ENCODE data around the gene ANKMY2.
"Not testable (repeated sequence)": the region's sequence is repeated elsewhere in the genome, so short reads cannot be mapped to it uniquely, and the experiment has no call there.

ANKMY2 gene

DNA sequence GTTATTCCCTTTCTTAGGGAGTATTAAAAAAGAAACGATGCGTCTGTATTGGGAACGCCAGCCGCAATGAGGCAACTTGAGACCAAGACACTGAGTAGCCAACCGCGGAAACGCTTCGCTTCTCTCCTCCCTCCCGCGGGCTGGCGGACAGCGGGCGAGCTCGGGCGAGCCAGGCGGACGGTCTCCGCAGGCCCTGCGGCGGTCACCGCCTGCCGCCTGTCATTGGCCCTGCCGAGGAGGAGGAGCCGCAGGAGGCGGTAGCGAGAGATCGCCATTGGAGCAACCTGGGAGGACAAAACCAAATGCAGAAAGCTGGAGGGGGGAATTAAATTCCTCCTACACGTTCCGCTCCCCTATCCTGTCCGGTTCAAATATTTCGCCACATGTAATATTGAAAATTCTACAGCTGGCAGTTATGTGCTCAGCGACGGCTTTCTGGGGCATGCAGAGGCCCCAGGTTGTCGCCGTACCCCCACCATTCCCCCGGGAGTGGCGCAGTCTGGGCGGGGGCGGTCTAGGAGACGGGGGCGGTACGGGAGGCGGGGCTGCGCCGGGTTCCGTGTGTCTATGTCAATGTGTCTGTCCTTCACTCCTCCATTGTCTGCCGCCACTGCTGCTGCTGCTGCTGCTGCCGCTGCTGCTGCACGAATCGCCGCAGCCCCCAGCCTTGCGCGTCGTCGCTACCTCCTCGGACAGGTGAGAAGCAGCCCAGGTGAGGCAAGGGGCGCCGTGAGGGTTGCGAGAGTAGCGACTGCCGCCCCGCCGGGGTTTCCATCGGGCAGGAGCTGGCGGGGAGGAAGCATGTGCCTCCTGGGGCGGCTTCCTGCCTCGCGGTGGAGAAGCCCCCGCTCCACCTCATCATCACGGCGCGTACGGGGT is at the start of gene ANKMY2, which contains the start of gene BZW2:
ANKMY2 (minus strand) TSS at position 162 of the 879 bp plus-strand sequence. CDS start 181 bp downstream, outside the sequence.
BZW2 (plus strand) TSS at position 589 of the 879 bp plus-strand sequence. CDS start 19,263 bp downstream, outside the sequence.
- peak; percentile 80 to 89 (median 82) for DNase-seq

DNA sequence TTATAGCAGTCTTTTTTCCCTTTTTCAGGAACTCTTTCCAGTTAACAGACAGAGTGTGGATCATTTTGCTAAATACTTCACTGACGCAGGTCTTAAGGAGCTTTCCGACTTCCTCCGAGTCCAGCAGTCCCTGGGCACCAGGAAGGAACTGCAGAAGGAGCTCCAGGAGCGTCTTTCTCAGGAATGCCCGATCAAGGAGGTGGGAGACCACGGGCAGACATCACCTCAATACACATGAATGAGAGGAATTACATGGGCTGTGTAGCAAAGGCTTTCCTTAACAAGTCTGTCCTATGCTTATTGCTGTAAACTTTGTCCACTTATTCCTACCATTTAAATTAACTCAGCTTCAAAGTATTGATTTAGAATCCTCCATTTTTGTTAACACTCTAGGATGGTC is 49.3 kb upstream of the ANKMY2 start:
- DNase-seq, result no peak

DNA sequence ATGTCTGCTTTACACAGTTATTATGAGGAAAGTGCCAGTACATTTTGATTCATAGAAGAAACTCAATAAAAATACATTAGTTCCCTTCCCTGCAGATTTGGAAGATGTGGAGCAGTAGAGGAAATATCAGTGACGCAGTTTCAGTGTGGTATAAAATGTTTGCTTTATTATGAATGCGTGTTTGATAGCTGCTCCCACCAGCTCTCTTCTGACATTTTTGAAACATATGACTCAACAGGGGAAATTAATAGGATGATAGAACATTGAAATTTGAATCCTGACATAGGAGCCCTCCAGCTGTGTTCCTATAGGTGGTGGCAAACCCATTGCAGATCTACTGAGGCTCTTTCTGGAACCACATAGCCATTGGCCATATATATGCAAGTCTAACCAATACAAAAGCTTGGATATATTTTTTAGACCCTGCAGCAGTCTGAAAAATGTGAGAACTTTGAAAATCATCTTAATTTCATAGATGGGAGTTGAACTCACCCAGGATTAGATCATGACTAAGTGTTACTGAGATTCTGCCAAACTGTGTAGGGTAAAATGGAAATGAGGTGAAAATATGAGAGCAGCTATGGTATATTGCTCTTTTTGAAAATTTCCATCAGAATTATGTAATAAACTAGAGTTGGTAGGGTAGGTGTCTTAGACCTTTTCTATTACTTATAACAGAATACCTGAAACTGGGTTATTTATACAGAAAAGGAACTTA is 48.2 kb upstream of the ANKMY2 start:
- DNase-seq, result no peak

DNA sequence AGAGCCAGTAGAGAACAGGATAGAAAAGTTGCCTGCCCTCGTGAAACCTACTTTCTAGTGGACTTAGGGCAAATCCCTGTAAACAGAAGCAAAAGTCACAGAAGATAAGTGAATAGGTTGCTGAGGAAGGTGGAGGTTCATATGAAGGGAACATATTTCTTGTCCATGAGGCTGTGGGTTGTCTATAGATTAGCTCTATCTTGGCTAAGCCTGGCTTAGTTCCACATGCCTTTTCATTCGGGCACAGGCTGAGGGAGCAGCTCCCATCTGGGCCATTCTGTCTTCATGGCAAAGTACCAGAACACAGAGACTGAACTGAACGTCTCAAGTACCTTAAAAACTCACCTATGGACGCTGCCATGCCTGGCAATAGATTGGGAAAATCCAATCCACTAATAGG is 45.7 kb upstream of the ANKMY2 start:
- DNase-seq, result no peak

DNA sequence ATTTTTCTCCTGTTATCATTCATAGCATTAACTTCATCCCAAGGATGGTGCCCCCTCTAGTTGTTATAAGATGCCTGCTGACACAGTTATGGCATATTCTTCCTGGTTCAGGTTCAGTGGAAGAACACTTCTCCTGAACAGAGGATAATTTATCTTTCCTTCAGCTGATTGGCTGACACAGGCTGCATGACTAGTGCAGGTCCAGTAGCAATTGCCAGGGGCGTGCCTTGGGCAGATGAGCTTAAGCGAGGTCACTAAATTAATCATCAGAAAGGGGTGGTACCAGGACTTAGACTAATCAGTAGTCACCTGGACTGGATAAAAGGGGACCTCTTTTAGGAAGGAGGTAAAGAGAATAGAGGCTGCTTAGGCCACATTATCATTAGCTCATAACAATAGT is 42.7 kb upstream of the ANKMY2 start:
- DNase-seq, result no peak

DNA sequence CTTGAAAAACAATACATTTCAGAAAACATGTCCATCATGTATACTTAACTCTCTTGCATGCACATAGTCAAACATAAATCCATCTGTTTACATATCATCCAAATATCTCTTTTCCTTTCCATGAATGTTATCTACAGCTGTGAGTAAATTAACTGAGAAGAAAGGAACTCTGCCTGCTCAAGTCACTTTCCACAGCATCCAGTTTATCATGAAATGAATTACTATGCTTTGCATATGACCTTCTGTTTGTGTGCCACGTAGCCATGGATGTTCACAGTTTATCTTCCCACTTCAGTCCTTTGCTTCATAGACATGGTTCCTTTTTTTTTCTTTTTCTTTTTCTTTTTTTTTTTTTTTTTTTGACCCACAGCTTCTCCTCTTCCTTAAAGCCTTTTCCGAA is 40.0 kb upstream of the ANKMY2 start:
- DNase-seq, result no peak

DNA sequence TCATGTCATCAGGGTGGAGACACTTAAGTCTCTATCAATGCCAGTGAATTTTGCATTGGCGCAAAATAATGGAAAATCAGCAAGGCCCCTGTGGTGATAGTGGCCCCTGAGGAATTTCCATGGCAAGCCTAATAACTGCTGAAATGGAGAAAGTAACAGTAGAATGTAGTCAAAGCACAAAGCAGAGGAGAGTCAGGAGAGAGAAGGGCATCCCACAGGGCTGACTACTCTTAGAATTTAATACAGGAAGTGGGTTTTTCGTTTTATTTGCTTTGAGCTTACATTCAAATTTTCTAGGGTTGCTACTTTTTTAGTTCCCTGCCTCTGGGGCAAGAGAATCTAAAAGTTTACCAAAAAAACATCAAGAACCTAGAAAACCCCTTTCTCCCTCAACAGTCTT is 39.4 kb upstream of the ANKMY2 start:
- no peak for DNase-seq

DNA sequence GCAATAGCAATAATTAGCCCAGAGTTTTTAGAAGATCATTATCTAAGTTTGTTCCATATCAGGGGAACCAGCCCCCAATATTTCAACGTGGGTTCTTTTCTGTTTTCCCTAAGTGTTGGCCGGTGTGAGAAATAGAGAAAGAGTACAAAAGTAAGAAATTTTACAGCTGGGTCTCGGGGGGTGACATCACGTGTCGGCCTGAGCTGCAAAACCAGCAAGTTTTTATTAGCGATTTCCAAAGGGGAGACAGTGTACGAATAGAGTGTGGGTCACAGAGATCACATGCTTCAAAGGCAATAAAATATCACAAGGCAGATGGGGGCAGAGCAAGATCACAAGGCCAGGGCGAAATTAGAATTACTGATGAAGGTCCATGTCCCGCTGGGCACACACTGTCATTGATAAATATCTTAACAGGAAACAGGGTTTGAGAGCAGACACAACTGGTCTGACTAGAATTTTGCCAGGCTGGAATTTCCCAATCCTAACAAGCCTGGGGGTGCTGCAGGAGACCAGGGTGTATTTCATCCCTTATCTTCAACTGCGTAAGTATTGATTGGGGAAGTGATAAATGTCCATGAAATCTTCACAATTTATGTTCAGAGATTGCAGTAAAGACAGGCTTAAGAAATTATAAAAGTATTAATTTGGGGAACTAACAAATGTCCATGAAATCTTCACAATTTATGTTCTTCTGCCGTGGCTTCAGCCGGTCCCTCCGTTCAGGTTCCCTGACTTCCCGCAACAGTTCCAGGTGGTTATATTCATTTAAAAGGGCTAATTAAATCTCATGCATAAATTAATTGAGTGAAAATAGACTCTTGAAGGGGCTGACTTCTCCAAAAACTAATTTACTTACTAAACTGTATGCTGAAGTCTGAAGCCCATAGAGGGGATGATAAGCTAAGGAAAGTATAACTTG is 33.4 kb upstream of the ANKMY2 start:
- not testable (repeated sequence) for DNase-seq

DNA sequence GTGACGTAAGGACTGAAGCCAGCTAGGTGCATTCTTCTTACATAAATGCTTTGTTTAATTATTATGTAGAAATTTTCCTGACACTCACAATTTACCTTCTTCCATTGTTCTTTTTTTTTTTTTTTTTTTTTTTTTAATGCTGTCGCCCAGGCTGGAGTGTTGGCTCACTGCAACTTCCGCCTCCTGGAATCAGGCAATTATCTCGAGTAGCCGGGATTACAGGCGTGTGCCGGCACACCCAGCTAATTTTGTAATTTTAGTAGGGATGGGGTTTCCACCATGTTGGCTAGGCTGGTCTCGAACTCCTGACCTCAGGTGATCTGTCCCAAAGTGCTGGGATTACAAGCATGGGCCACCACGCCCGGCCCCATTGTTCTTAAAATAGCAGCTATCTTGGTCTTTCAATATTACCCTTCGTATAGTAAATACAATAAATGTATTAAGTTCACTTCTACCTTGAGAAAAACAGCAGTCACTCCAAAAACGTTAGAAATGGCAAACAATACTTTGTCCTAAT is 32.5 kb upstream of the ANKMY2 start:
- no peak for DNase-seq

DNA sequence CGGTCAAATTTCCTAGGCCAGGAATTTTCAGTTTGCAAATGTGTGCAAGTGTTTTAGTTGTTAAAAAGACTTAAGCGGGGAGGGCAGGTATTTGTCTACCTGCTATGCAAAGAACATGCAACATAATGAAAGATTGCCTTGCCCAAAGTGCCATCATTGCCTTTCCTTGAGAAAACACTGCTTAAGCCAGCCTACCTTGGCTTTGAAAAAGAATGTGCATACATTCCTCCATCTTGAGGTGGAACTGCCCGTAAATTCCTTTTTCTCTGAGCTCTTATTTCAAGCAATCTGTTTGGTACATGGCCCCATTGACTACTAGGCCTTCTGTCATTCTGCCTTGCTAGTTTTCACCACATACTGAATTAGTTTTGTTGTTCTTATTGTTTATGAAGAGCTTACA is 29.7 kb upstream of the ANKMY2 start:
- DNase-seq, result no peak

DNA sequence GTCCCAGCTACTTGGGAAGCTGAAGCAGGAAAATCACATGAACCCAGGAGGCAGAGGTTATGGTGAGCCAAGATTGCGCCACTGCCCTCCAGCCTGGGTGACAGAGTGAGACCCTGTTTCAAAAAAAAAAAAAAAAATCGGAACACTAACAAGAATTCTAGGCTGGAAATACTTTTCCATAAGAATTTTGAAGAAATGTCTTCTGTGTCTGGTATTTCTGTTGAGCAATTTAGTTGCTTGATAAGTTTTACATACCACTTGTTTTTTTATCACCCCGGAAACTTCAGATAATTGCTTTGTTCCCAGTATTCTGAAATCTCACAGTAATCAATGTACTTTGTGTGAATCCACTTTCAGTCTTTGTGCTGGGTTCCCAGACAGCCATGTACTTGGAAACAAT is 26.3 kb upstream of the ANKMY2 start:
- no peak for DNase-seq

DNA sequence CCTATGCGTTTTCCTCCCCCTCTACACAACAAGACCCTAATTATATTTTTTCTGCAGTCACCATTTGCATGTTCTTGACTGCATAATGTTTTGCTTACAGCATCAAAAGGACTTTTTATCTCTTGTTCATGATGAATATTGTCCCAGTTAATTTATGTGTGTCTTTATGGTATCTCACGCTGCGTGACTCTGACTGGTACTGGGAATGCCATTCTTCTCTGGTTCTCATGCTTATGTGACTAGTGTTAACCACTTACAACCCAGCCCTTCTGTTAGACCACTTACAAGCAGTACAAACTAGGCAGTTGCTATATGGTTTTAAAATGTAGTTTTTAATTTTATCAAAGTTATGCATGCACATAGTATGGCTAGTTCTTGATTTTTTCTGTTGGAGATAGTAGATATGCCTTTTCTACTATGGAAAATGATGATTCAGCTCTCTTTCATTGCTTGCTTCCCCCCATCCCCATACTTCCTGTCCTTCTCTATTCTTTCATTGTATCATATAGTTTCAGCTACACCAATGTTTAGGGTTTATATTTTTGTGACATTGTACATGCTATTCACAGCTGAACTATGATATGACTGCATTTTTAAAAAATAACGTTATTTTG is 25.3 kb upstream of the ANKMY2 start:
- DNase-seq, result no peak

DNA sequence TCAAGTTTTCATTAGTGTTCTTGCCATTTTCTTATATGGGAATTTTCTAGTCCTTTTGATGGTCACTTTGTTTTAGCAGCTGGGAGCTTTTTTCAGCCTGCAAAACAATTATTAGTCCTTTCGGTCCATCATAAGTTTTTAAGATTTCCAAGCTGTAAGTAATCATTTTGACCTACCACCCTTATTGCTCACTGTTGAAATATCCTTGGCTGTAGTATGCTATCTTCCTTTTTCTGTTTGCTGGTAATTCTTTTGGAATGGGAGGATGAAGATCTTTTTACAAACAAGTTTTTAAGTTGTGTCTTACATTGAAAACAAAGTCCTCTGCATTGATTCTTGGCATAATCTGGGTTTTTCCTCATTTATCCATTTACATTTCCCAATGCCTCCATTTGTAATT is 24.5 kb upstream of the ANKMY2 start:
- no peak for DNase-seq

DNA sequence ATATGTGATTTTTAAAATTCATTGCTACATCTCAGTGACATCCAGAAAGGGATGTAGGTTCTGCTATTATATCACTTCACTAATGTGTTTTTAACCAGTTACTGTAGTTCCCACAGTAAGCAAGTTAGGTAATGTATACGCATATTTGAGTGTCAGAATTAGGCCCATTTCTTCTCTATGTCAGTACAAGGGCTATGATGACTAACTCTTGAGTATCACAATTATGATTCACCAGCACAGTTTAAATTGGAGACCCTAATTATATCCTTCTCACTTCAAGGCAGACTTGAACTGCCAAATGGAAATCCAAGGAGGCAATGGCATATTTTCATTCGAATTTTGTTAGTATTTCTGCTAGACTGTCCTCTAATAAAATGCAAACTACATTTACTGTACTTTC is 24.0 kb upstream of the ANKMY2 start:
- DNase-seq, result no peak

DNA sequence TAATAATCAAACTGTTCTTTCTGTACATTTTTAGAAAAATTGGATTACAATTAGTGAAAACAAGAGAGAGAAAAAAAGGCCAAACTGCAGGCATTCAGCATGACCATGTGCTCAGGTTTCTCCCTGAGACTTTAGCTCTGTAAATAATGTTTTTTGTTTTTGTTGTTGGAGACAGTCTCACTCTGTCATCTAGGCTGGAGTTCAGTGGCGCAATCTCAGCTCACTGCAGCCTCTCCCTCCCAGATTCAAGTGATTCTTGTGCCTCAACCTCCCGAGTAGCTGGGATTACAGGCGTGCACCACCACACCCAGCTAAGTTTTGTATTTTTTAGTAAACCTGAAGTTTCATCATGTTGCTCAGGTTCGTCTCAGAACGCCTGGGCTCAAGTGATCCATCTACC is 23.4 kb upstream of the ANKMY2 start:
- no peak for DNase-seq

DNA sequence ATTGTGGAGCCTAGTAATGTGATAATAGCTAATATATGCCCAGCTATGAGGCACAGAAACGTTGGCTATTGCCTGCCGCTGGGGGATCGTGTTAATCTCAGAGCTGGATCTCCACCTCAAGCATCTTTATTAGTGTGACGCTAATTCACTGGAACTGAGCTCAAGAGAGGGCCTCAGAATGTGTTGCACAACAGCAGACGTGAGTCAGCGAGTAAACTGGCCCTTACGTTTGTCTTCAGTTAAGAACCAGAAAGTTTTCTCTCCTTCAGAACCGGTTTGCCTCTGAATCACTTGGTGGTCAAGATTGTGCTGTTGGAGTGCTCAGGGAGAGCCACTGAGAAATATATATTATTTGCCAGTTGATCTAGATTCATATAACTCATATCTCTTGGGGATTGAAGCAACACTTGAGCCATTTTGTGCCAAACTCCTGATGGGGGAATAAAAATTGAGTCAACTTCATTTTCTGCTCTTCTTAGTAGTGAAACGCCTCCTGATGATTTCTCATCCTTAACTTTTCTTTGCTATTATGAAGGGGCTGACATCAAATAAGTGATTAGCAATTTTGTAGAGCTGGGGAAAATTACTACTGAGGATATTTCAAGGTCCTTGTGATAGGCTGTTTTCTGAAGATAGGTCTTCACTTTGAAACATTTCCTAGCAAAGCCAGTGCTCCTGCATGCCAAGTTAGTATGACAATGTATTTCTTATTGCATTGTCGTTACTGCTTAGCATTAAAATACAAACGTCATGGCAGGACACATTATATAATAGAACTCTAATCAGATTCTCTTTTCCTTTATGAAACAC is 22.7 kb upstream of the ANKMY2 start:
- DNase-seq, result no peak

DNA sequence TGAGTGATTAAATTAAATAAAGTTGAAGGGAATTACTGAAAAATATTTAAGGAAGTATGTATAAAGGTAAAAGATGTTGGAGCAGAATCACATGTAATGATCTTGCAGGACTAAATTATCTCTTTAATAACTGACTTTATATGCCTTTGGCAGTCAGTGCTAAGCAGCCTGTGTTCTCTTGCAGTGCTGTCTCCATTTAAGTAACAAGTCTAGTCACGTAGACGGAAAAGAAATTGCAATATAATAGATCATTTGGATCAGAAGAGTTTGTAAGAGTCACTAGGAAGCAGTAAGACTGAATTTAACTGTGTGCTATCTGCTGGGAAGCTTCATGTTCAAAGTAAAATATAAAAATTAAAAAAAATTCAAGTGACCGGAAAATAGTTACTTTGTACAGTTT is 21.8 kb upstream of the ANKMY2 start:
- DNase-seq, result no peak

DNA sequence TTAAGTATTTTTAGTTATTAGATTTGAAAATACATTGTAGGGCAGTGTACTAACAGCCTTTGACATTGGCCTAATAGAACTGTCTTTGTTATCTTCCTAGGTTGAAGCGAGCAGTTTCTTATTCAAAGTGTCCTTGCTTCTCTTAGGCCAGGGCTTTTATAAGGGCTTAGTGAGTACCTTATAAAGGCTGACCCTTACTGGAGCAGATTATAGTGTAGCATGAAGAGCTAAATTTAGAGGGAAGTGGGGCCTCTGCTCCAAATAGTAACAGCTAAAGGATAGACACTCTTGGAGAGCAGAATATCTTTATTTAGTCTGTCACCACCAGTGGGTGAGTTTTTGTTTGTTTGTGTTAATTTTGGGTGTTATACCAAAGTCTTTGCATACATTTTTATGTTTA is 16.4 kb upstream of the ANKMY2 start:
- DNase-seq, result no peak

DNA sequence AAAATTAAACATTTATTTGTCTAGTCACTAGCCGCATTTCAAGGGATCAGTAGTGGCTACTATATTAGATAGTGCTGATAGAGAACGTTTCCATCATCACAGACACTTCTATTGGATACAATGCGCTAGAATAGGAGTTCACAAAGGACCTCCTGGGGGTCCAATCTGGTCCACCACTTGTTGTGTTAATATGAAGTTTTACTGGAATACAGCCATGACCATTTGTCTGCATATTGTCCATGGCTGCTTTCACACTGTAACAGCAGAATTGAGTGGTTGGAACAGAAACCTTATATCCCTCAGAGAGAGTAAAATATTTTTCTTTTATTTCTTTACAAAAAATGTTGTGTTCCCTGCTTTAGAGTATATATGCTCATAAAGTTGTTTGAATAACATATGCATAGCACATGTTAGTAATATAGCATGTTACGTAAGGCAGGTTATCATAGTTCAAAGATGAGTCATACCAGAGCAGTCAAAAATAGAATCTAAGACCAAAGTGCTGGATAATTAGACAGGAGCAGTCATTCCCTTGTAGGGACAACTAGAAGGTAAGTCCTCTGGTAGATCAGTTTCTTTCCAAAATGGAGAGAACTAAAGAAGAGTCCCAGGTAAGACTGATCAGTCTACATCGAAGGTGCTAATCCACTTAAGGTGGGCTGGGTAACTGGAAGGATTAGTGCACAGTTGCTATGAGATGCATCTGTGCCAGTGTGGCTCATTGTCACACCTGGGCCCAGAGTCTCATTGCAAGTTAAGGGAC is 15.3 kb upstream of the ANKMY2 start:
- no peak for DNase-seq

DNA sequence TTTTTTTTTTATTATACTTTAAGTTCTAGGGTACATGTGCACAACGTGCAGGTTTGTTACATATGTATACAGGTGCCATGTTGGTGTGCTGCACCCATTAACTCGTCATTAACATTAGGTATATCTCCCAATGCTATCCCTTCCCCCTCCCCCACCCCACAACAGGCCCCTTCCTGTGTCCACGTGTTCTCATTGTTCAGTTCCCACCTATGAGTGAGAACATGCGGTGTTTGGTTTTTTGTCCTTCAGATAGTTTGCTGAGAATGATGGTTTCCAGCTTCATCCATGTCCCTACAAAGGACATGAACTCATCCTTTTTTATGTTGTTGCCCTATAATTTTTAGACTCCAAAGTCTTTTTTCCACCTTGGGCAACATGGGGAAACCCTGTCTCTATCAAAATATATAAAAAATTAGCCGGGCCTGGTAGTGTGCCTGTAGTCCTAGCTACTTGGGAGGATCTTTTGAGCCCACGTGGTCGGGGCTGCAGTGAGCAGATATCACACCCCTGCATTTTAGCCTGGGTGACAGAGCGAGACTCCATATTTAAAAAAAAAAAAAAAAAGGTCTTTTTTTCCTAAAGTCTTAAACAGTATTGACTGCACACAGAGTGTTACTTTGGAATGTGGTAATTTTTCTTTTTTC is 14.4 kb upstream of the ANKMY2 start:
- not testable (repeated sequence) for DNase-seq

Data from activated naive CD4-positive, alpha-beta T cell (primary cell).